ENCODE results near the gene CSRP1. TPM values are rescaled to one million over a fixed set of nuclear protein-coding genes. Genes with fewer than 3 reads are reported as not detected.
A peak's percentile ranks its signal among the peaks of the same experiment; 100 is the strongest.

CSRP1 gene
- total RNA-seq, 1 donor: 480 TPM

- Histone ChIP-seq H3K27ac (ENCODE audit: low read depth, low read length) (peak overlapping the region; percentile 91), H2AFZ (ENCODE audit: low read length) (no peak overlapping the region), H3K27me3 (ENCODE audit: insufficient read depth, low read length) (no peaks in the 10 kb centered on the region), H3K79me2 (ENCODE audit: insufficient read depth, low read length) (peaks cover 96% of the 10 kb centered on the region), H3K4me1 (ENCODE audit: insufficient read depth, low read length) (peaks cover 44% of the 10 kb centered on the region), H3K9me3 (ENCODE audit: low read depth, low read length) (no peaks in the 10 kb centered on the region), H3K4me3 (ENCODE audit: insufficient read depth, low read length) (peak overlapping the region; percentile 1), H4K20me1 (ENCODE audit: insufficient read depth, low read length) (peaks cover 16% of the 10 kb centered on the region), H3K36me3 (ENCODE audit: insufficient read depth, low read length) (no peaks in the 10 kb centered on the region), H3K4me2 (ENCODE audit: insufficient read depth, low read length) (peak overlapping the region; percentile 54)
- peak; percentile 74 for DNase-seq (ENCODE audit: insufficient read length, low spot score, missing footprints)
- TF ChIP-seq CTCF (IDR thresholded peaks at IDR 0.05; ENCODE audit: extremely low read depth, low read depth, low read length): no peak
Observed at GRCh38 chr1:201543871-201544642, 37.1 kb upstream of the CSRP1 start.

- Histone ChIP-seq H3K4me1 (ENCODE audit: insufficient read depth, low read length) (peaks cover 55% of the 10 kb centered on the region), H3K4me3 (ENCODE audit: insufficient read depth, low read length) (peak overlapping the region; percentile 41), H2AFZ (ENCODE audit: low read length) (no peak overlapping the region)
Observed at GRCh38 chr1:201542309-201543035, 35.5 kb upstream of the CSRP1 start.

GRCh38 chr1:201540846-201541735 lies 34.2 kb upstream of the CSRP1 start:
- H3K27me3 ChIP-seq (ENCODE audit: insufficient read depth, low read length): no peaks in the 10 kb centered on the region
- H3K4me1 ChIP-seq (ENCODE audit: insufficient read depth, low read length): peaks cover 69% of the 10 kb centered on the region
- peak overlapping the region; percentile 89 for H3K4me3 ChIP-seq (ENCODE audit: insufficient read depth, low read length)
- H3K9me3 ChIP-seq (ENCODE audit: low read depth, low read length): no peaks in the 10 kb centered on the region
- H3K79me2 ChIP-seq (ENCODE audit: insufficient read depth, low read length): peaks cover 67% of the 10 kb centered on the region
- peak overlapping the region; percentile 83 for H3K4me2 ChIP-seq (ENCODE audit: insufficient read depth, low read length)
- H3K27ac ChIP-seq (ENCODE audit: low read depth, low read length): peak overlapping the region; percentile 91
- no peak for TF ChIP-seq CTCF (IDR thresholded peaks at IDR 0.05; ENCODE audit: extremely low read depth, low read depth, low read length)
- DNase-seq (ENCODE audit: insufficient read length, low spot score, missing footprints): peak; percentile 77
- H4K20me1 ChIP-seq (ENCODE audit: insufficient read depth, low read length): peaks cover 16% of the 10 kb centered on the region
- no peaks in the 10 kb centered on the region for H3K36me3 ChIP-seq (ENCODE audit: insufficient read depth, low read length)
- no peak overlapping the region for H2AFZ ChIP-seq (ENCODE audit: low read length)

More at GRCh38 chr1:201542309-201543035, 35.5 kb upstream of the CSRP1 start:
- DNase-seq (ENCODE audit: insufficient read length, low spot score, missing footprints): peak; percentile 91
- peak overlapping the region; percentile 91 for H3K27ac ChIP-seq (ENCODE audit: low read depth, low read length)
- no peaks in the 10 kb centered on the region for H3K27me3 ChIP-seq (ENCODE audit: insufficient read depth, low read length)
- no peaks in the 10 kb centered on the region for H3K9me3 ChIP-seq (ENCODE audit: low read depth, low read length)
- H3K4me2 ChIP-seq (ENCODE audit: insufficient read depth, low read length): peak overlapping the region; percentile 83
- no peaks in the 10 kb centered on the region for H3K36me3 ChIP-seq (ENCODE audit: insufficient read depth, low read length)
- peaks cover 81% of the 10 kb centered on the region for H3K79me2 ChIP-seq (ENCODE audit: insufficient read depth, low read length)
- TF ChIP-seq CTCF (IDR thresholded peaks at IDR 0.05; ENCODE audit: extremely low read depth, low read depth, low read length): no peak
- peaks cover 16% of the 10 kb centered on the region for H4K20me1 ChIP-seq (ENCODE audit: insufficient read depth, low read length)
